ENCODE data around the gene ALG9.

DNA sequence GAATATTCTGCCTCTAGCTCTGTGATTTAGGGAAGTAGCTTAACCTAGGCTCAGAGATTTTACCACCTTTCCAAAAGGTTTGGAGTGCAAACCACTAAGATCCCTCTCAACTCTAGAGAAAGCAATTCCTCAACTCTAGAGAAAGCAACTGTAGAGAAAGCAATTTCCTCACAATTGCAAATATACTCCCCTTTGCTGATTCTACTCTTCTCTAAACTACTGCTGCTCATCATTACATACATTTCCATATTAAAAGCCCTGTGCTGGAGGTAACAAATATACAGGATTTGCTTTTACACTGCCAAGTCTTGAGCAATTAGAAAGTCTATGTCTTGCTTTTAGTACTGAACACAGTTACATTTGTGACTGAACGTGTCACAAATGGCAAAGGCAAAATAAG, 48.2 kb downstream of the ALG9 start:
- TF ChIP-seq POLR2A (IDR thresholded peaks at IDR 0.05) (no peak), CTCF (IDR thresholded peaks at IDR 0.05 in 4 of 5, conservative IDR thresholded peaks at IDR 0.05 in 1 of 5) (no peak)
